Rectal smooth muscle tissue (tissue), 1 donor: ENCODE results near the gene ECE2.
A peak's percentile ranks its signal among the peaks of the same experiment; 100 is the strongest.

Experiments
- H3K27ac ChIP-seq: one replicate; pipeline ENCODE4 v1.7.0; 2013; ENCODE audit warnings: low read depth, low read length, inconsistent platforms
- H3K27me3 ChIP-seq: one replicate; pipeline ENCODE4 v1.7.0; 2013; ENCODE audit warnings: low read length; ENCODE audit not compliant: control insufficient read depth, insufficient read depth
- H3K36me3 ChIP-seq: one replicate; pipeline ENCODE4 v1.7.0; 2013; ENCODE audit warnings: low read length; ENCODE audit not compliant: control insufficient read depth, insufficient read depth
- H3K4me1 ChIP-seq: one replicate; pipeline ENCODE4 v1.7.0; 2013; ENCODE audit warnings: low read length; ENCODE audit not compliant: control insufficient read depth, insufficient read depth
- H3K4me3 ChIP-seq: one replicate; pipeline ENCODE4 v1.7.0; 2013; ENCODE audit warnings: low read length
- H3K9ac ChIP-seq: one replicate; pipeline ENCODE4 v1.7.0; 2013; ENCODE audit warnings: low read length

Gene ECE2

DNA sequence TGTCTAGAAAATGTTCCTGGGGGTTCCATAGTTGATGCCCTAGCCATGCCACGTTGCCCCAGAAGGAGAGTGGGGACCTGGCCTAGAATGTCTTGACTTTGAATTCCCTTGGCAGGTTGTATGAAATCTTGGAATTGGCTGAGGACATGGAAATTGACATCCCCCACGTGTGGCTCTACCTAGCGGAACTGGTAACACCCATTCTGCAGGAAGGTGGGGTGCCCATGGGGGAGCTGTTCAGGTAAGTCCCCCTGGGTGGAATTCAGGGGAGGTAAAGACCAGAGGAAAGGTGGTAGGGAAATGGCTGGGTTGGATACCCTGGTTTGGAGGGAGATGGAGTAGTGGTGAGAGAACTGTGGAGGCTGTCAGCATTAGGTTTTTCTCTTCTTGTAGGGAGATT, 52.7 kb downstream of the ECE2 start:
- Histone ChIP-seq H3K4me1 (no peaks in the 10 kb centered on the region), H3K27ac (no peak overlapping the region), H3K27me3 (no peaks in the 10 kb centered on the region), H3K36me3 (peaks cover 79% of the 10 kb centered on the region), H3K9ac (no peak overlapping the region), H3K4me3 (no peak overlapping the region)

DNA sequence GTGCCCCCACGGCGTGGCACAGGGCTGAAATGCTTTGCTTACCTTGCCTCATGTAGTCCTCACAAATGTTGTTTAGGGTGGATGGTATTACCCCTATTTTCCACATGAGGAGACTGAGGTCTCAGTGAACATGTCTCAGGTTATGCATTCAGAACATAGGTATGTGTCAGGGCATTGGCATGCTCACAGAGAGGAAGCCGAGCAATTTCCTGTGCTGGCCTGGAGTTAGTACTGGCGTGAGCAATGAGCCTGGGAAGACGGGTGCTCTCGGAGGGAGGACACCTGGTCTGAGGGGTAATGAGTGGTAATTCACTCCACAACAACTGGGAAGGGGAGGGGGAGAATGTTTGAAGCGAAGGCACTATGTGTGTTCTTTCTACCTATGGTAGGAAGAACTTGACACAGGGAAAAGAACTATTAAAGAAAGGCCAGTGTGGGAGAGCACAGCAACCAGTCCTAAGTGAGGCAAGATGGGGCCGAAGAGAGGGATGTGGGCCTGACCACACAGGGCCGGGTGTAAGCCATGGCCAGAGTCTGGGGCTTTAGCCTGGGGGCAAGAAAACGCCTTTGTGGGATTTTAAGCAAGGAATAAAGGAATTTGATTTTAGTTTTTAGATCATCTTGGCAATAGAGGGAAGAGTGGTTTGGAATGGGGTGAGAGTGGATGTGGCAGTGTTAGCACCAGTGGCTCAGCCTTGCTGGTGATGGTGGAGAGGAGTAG, 56.7 kb downstream of the ECE2 start:
- no peaks in the 10 kb centered on the region for H3K27me3 ChIP-seq
- peaks cover 54% of the 10 kb centered on the region for H3K36me3 ChIP-seq

DNA sequence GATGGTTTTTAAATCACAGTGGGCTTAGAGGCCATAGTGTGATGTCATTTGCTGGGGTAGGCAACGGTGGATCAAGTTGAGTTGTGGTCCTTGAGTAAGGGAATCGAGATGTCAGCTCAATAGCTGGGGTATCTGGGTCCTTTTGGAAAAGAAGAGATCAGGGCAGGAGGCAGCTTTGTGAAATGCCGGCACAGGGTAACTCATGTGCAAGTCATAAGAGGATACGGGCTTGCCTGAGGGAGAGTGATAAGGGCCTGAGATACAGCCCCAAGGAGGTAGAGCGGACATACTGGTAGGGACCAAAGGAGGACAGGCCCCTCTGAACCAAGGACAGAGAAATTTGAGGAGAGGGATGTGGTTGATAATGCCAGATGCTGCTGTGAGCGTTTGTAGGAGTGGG, 57.4 kb downstream of the ECE2 start:
- no peak overlapping the region for H3K4me3 ChIP-seq
- peaks cover 49% of the 10 kb centered on the region for H3K36me3 ChIP-seq
- H3K9ac ChIP-seq = no peak overlapping the region
- H3K27ac ChIP-seq = no peak overlapping the region
- peaks cover 19% of the 10 kb centered on the region for H3K4me1 ChIP-seq
- no peaks in the 10 kb centered on the region for H3K27me3 ChIP-seq

More for the DNA sequence above, 56.7 kb downstream of the ECE2 start:
- Histone ChIP-seq H3K4me1 (peaks cover 12% of the 10 kb centered on the region), H3K9ac (no peak overlapping the region), H3K4me3 (no peak overlapping the region), H3K27ac (no peak overlapping the region)

DNA sequence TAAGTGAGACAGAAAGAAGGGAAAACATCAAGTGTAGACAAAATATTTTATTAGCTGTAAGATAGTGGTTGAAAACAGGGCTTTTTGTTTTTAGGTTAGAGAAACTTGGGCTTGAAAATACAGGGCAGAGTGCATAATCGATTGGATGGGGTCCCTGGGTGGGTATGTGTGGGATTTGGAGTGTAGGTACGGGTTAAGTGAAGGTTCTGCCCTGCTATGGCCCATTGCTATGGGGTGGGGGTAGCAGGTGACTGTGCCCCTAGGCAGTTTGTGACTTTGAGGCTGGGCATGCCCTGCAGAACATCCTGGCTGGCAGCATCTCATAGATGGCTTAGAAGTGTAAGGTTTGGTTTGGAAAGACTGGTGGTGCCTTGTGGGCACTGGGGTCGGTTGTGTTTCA, 57.9 kb downstream of the ECE2 start:
- H3K4me1 ChIP-seq = peaks cover 22% of the 10 kb centered on the region
- no peaks in the 10 kb centered on the region for H3K27me3 ChIP-seq
- peaks cover 44% of the 10 kb centered on the region for H3K36me3 ChIP-seq
- no peak overlapping the region for H3K9ac ChIP-seq
- no peak overlapping the region for H3K4me3 ChIP-seq
- H3K27ac ChIP-seq = no peak overlapping the region

DNA sequence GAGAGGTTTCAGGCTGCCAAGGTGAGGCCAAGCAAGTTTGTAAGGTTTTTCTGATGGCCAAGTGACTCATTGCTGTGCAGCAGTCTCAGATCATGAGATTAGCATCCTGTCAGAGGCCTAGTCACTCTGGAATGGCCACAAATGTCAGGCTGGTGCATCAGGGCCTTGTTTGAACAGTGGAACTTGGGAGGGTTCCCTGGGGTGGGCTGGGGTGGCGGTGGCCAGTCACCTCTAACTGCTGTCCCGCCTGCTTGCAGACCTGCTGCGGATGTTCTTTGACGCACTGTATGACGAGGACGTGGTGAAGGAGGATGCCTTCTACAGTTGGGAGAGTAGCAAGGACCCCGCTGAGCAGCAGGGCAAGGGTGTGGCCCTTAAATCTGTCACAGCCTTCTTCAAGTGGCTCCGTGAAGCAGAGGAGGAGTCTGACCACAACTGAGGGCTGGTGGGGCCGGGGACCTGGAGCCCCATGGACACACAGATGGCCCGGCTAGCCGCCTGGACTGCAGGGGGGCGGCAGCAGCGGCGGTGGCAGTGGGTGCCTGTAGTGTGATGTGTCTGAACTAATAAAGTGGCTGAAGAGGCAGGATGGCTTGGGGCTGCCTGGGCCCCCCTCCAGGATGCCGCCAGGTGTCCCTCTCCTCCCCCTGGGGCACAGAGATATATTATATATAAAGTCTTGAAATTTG, 58.8 kb downstream of the ECE2 start:
- Histone ChIP-seq H3K27me3 (no peaks in the 10 kb centered on the region), H3K9ac (no peak overlapping the region), H3K27ac (peak overlapping the region; percentile 95), H3K36me3 (peaks cover 39% of the 10 kb centered on the region), H3K4me1 (peaks cover 27% of the 10 kb centered on the region), H3K4me3 (no peak overlapping the region)

DNA sequence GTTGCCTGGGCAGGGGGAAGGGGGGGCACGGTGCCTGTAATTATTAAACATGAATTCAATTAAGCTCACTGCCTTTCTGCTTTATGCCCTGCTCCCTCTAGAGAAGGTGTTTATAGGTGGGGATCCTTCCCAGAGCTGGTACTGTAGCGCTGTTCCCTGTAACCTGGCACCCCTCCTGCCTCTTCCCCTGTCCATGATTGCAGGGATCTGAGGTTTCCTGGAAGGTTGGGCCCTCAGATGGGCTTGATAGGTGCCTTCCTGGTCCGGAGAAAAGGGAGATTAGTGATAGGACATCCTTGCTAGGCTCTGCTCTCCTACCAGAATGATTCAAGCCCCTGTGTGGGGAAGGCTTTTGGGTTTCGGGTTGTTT, 59.5 kb downstream of the ECE2 start:
- H3K36me3 ChIP-seq = peaks cover 38% of the 10 kb centered on the region
- peaks cover 27% of the 10 kb centered on the region for H3K4me1 ChIP-seq
- peak overlapping the region; percentile 84 for H3K4me3 ChIP-seq
- H3K27me3 ChIP-seq = no peaks in the 10 kb centered on the region
- H3K27ac ChIP-seq = peak overlapping the region; percentile 95
- no peak overlapping the region for H3K9ac ChIP-seq

DNA sequence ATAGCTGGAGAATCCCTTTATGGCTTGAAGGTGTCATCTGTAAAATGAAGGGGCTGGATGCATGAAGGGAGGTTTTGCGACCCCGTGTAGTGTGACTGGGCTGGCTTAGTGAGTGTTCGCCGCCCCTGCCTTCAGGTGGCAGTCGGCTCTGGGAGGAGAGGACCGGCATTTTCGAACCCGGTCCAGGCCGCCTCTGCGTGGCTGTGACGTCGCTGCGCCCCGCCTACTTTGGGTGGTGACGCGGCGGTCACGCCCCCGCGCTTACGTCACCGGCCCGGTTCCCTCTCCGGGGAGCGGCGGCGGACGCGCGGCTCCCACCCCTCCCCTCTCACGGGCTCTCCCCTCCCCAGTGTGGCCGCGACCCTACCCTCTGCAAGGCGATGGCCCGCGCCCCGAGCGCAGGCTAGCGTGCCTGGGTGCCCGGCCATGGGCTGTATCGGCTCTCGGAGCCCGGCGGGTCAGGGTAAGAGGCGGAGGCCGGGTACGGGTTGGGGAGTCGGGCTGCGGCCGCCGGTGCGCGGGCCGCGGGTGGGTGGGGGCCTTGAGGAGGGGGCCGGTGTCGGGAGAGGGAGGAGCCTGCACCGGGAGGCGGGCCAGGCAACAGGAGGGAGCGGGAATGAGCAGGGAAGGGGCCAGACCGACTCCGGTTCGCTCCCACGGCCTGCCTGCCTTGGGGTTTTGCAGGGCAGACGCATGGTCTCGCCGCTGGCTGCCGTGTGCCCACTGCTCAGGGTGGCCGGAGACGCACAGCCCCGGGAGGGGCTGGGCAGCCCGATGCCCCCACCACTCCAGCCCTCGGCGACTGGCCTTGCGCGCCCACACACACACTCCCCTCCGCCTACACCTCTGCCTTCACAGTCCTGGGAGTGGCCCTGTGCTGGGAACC, 60.1 kb downstream of the ECE2 start:
- Histone ChIP-seq H3K27me3 (no peaks in the 10 kb centered on the region), H3K27ac (peak overlapping the region; percentile 95), H3K4me3 (peak overlapping the region; percentile 84), H3K4me1 (peaks cover 27% of the 10 kb centered on the region), H3K9ac (peak overlapping the region; percentile 54), H3K36me3 (peaks cover 36% of the 10 kb centered on the region)

DNA sequence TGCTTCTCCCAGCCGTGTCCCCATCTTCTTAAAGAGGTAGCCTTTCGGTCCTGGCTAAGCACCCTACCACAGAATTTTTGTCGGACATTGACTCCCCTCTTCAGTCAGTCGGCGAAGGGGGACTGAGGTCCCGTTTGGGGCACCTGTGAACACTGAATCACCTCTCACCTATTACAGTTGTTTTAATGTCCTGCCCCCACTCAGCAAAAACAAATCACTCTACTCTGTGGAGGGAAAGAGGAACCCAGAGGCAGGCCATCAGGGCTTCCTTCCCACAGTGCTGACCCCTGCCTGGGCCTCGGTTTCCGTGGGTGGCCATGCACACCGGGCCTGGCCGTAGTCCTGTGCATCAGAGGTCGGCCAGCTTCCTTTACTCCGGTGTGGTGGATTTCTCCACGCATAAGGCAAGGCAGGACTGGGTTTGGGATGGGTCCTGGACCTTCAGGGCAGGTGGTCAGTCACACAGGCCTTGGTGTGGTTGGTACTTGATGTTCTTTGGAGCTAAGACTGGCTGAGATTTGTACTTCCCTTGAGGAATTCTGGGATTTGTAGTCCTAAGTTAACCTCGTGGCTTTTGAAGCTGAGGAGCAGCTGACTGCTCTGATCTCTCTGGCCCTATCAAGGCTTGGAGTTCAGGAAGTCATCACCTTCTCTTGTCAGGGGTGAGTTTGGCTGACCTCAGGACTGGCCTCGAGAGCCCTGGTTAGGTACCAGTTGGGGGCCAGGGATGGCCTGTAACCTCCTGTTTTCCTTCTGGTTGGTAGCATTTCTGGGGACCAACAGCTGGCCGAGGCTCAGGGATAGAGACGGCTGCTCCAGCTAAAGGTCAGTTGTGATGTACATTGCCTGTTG, 61.0 kb downstream of the ECE2 start:
- H3K4me3 ChIP-seq = peak overlapping the region; percentile 84
- H3K27ac ChIP-seq = peak overlapping the region; percentile 95
- peak overlapping the region; percentile 54 for H3K9ac ChIP-seq
- no peaks in the 10 kb centered on the region for H3K27me3 ChIP-seq
- peaks cover 30% of the 10 kb centered on the region for H3K36me3 ChIP-seq
- H3K4me1 ChIP-seq = peaks cover 27% of the 10 kb centered on the region

DNA sequence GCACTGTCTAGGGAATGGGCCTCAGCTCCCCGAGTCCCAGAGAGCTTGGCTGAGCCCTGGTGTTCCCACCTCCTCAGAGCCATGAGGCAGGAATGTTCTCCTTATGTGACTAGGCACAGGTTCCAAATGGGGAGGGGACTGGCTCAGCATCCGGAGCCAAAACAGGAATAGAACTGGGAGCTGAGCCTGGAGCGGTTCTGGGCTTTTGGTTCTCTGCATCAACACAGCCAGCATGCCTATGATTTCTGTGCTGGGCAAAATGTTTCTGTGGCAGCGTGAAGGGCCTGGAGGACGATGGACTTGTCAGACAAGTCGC, 61.5 kb downstream of the ECE2 start, which contains the start of gene FAM131A:
Gene FAM131A, plus strand, starts transcription at position 202 of the 316 bp plus-strand sequence. Its CDS starts 31 bp downstream, at position 233.
- H3K27me3 ChIP-seq = no peaks in the 10 kb centered on the region
- H3K9ac ChIP-seq = peak within 1 kb of the TSS; percentile 54
- H3K36me3 ChIP-seq = peaks cover 27% of the 10 kb centered on the region
- H3K4me3 ChIP-seq = peak within 1 kb of the TSS; percentile 84
- H3K27ac ChIP-seq = peak within 1 kb of the TSS; percentile 95
- H3K4me1 ChIP-seq = peaks cover 27% of the 10 kb centered on the region

DNA sequence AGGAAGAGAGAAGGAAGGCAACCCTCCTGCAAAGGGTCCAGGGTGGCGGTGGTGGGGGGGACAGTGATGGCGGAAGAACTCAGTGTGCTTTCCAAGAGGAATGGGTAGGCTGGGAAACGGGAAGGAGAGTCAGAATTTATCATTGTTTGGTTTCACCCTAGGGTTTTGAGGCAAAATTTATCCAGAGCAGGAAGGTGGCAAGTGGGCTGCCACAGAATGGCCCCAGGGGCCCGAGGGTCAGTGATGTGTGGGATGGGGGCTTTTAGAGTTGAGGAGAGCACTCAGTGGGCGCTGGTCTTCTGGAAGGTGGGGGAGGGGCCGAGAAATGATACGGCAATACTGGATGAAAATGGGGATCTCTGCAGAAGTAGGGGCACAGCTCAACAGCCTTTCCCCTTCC, 62.2 kb downstream of the ECE2 start:
- no peaks in the 10 kb centered on the region for H3K27me3 ChIP-seq
- H3K4me3 ChIP-seq = peak overlapping the region; percentile 64
- H3K27ac ChIP-seq = peak overlapping the region; percentile 95
- no peak overlapping the region for H3K9ac ChIP-seq
- peaks cover 27% of the 10 kb centered on the region for H3K36me3 ChIP-seq
- H3K4me1 ChIP-seq = peaks cover 27% of the 10 kb centered on the region

DNA sequence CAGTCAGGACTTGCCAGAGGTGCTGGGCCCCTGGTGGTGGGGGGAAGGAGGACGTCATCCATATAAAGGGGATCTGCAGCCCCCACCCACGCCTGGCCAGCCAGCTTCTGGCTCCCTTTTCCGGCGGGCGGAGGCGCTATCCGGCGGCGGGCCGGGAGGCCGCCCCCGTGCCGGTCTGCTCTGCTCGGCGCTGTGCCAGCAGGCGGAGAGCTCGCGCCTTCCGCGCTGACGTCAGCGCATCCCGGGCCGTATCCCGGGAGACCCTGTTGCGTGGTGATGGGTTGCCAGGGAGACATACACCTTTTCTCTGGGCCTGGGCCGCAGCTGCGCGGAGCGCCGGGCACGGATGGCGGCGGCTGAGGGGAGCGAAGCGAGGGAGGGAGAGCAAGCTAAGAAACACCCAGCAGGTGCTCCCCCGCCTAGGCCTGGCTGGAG, 62.7 kb downstream of the ECE2 start:
- Histone ChIP-seq H3K4me3 (peak overlapping the region; percentile 64), H3K9ac (peak overlapping the region; percentile 38), H3K36me3 (peaks cover 28% of the 10 kb centered on the region), H3K27ac (peak overlapping the region; percentile 95), H3K27me3 (no peaks in the 10 kb centered on the region), H3K4me1 (peaks cover 27% of the 10 kb centered on the region)
